Stimulated activated CD8-positive, alpha-beta memory T cell treated with anti-CD3 and anti-CD28 coated beads, Interleukin-15, amount 100 ng/mL, for 4 hours (primary cell): Measurements from ENCODE around the gene FKBP5.
"Not testable (repeated sequence)": the region's sequence is repeated elsewhere in the genome, so short reads cannot be mapped to it uniquely, and the experiment has no call there.

Source experiments
- DNase-seq, 2 donors: peaks; one replicate each; pipeline ENCODE4 v3.0.0-alpha.2; 2020; ENCODE audit warnings: low read depth in 2 of 2

The FKBP5 gene

GRCh38 chr6:35688605-35689322, at the start of gene FKBP5:
Gene FKBP5 (minus strand): TSS chr6:35688915. CDS start chr6:35642824, 46,091 bp downstream.
- peak; percentile 75 to 77 for DNase-seq

- DNase-seq = no peak
Observed at GRCh38 chr6:35737413-35738211, 48.9 kb upstream of the FKBP5 start.

- no peak for DNase-seq
Observed at GRCh38 chr6:35736982-35737412, 48.3 kb upstream of the FKBP5 start, which contains the start of gene ARMC12. Gene ARMC12 (plus strand): TSS chr6:35737032. CDS start chr6:35737109, 77 bp downstream.

DNA sequence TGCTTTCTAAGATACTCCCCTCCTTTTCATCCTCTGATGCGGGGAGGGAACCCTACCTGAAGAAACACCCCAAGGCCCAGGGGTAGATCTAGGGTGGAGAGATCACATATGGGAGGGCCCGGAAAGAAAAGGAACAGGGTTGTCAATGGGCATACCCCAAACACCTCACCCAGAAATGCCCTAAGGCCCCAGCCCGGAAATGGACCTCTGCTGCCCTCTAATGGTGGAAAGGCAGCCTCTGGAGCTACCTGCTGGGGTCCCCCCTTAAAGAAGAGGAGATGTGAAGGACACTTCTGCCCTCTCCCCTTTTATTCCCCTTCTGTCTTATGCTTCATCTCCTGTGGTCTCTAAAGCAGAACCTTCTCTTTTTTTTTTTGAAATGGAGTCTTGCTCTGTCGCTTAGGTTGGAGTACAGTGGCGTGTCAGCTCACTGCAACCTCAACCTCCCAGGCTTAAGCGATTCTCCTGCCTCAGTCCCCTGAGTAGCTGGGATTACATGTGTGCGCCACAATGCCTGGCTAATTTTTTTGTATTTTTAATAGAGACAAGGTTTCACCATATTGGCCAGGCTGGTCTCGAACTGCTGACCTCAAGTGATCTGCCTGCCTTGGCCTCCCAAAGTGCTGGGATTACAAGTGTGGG, 47.7 kb upstream of the FKBP5 start:
- peak; percentile 59 to 76 for DNase-seq

- no peak for DNase-seq
Observed at GRCh38 chr6:35735452-35735851, 46.7 kb upstream of the FKBP5 start.

GRCh38 chr6:35734319-35734718, 45.6 kb upstream of the FKBP5 start:
- not testable (repeated sequence) for DNase-seq

DNA sequence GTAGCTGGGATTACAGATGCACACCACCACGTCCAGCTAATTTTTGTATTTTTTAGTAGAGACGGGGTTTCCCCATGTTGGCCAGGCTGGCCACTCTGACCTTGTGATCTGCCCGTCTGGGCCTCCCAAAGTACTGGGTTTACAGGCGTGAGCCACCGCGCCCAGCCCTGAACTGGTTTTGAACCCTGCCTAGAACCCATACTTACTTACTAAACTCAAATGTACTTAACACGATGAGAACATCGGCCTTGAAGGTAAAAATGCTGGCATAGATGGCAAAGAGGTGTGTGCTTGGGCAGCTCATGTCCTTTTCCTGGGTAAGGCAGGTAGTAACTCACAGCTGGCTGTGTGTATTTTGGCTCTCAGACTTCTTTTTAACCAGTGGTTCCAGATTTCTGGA, 44.9 kb upstream of the FKBP5 start:
- no peak for DNase-seq

DNA sequence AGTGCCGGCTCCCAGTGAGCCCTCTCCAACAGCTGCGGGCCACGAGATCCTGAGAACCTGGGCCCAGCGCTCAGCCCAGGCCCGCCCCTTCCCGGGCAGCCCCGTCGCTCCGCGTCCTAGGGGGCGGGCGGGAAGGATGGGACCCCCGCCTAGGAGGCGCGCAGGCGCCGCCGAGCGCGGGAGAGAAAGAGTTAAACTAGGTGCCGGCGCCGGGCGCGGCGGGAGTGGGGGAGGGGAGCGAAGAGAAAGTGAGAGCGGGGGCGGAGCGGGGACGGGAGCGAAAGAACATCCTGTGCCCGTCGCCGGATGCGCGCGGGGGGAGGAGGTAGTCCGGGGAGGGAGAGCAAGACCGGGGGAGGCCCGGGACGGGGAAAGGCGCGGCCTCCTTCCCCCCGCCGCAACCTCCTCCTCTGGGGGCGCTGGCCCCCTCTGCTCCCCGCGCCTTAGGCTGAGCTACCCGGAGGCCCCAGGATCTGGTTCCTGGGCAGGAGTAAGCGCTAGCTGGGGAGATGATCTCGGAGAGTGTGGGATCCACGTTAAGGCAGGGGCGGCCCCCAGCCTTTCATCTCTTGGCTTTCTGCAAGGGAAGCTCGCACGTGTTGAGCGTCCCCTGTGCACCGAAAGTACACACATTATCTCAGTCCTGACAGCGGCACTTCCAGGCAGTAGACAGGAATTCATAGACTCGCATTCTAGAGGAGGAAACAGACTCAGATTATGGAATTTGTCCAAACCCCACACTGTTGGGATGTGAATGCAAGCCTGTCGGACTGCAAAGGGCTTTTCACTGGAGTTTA, 43.2 kb upstream of the FKBP5 start:
- DNase-seq = peak; percentile 85 to 86

DNA sequence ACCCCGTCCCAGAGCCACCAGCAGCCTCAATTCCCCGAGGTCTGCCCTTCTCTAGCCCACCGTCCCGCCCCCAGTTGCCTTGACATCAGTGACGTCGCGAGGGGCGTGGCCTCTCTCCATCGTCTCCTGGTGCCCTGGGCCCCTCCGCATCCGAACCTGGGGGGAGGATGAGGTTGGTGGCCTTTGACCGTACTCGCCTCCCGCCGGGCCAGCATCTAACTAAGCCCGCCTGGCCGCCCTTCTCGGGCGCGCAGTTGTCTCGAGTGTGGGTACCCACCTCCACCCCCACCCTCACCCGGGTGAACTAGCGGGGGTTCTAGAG, 42.7 kb upstream of the FKBP5 start:
- DNase-seq = peak; percentile 79 to 88

DNA sequence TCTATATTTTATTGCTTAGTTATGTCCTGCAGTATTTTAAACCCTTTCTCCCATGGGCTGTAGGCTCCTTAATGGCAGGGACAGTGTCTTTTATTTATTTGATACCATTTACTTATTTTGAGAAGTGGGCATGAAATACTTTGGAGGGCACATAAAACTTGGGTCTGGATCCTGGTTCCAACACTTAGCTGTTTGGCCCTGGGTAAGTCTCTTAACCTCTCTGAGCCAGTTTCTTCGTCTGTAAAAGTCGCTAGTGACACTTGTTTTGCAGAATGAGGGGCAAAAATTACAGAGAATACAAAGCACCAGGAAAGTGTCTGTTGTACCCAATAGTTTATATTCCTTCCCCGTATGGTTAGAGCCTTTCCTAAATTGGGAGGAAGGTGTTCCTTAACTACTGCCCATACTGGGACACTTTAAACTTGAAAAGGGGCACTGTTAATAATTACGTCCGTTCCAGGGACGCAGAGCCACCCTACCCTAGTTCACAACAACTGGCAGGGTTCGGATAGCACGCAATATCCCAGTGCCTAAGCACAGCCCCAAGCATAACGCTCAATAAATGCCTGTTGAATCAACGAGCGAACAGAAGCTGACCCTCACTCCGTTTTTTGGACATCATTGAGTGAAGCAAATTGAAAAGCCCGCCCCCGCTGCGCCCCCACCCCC, 42.2 kb upstream of the FKBP5 start:
- DNase-seq = no peak

DNA sequence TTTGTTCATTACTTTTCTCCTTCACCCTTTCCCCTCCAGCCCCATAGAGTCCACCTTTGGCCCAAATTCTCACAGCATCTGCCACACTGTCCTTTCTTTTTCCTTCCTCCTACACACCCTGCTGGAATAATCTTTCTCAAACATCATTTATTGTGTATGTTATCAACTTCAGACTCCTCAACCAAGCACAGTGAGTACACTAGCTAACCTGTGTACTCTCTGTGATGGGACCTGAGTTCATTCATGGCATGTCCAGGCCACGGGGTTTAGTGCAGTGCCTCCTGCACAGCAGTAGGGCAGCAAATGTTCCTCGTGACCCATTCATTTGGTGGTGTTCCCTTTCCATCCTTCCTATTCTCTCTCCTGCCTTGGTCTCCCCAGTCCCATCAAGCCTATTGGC, 41.0 kb upstream of the FKBP5 start:
- no peak for DNase-seq

DNA sequence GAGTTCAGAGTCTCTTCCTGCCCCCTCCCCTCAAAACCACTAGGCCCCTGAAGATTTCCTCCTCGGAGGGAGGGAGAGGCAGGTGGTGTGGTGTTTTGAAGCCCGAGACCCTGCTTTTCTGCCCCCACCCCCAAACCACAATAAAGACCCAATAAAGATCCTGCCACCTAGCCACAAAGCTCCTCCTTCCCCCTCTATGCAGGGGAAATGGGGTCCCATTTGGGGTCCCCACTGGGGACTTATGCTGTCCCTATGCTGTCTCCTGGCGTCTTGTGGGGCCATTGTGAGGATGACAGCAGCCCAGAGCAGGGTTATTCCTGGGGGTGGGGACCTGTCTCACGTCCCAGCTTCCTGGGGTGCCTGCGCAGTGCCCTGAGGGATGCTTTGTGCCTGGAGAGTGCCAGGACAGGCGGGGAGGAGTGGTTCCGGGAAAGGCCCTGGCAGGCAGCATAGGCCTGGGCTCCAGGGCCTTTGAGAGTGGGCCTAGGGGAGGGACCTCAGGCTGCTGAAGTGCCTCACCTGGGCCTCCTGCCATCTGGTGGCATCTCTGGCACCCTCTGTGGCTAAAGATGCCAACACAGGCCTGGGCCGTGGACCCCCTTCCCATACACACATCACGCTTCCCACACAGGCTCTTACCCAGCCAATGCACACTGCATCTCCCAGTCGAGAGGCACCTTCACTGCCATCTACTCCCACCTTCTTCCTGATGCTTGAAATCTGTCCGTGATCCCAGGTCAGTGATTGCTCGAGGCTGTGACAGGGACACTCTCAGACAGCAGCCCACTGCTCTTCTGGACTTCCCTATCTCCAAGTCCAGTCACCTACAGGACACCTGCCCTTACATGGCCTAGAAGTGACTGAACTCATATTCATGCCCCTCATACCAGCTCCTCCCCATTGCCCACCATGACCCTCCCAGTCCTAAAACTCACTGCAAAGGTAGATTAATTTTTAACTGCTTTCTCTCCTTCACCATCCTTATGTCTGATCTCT, 40.3 kb upstream of the FKBP5 start:
- DNase-seq = no peak

DNA sequence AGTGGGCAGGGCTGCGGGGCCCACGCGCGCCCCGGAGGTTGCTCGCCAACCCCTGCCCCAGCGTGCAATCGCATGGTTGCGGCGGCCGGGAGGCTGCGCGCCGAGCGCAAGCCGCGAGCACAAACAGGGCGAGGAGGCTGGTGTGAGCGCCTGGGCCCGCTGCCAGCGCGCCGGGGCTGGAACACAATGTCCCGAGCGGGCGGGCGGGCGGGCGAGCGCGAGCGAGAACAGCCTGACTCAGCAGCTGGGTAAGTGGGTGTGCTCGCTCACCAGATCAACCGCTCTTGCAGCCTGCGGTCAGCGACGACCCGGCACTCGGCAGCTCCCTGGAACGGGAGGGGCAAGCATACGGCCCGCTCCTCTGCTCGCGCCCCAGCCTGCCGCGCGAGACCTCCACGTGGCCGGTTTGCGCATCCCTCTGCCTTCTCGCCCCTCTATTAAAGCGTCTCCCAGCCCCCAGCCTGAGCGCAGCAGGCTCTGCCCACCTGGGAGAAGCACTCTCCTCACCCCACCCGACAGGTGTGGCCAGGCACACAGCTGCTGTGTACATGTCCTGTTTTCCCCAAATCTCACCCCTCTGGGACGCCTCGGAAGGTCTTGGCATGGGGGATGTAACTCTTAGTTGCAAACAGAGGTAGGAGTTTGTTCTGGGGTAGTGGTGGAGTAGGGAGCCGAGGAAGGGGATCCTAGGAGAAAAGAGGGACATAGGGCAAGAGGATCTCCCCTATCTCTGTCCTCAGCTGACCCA, 39.4 kb upstream of the FKBP5 start:
- peak; percentile 78 to 80 for DNase-seq

DNA sequence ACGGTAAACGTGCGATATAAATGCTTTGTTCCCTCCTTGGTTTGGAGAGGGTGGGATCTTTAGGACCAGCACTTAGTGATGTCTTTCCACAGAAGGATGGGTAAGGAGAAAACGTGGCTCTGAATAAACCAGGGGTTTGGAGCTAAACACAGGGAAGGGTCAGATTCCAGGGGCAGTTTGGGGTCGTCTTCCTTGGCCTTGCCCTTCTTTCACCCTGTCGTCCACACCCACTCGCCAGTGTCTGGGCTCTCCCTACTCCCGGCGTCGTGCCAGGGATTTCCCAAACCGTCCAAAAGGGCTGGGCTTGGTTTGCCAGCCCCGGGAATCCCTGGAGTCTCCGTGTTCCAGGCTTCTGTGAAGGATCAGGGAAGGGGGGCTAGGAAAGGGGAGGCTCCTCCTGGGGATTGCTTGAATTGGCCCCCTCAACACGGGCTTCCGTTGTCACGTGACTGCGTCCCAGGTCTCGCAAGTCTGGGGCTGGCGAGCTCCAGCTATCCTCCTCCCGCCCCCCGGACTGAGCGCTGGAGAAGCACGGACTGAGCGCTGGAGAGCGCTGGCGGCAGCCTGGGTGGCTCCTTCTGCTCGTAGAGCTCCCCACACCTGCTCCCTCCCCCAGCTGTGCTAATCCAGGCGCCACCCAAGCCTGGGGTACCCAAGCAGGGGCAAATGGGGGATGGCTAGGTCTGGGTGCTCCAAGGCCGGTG, 38.7 kb upstream of the FKBP5 start:
- DNase-seq = no peak

DNA sequence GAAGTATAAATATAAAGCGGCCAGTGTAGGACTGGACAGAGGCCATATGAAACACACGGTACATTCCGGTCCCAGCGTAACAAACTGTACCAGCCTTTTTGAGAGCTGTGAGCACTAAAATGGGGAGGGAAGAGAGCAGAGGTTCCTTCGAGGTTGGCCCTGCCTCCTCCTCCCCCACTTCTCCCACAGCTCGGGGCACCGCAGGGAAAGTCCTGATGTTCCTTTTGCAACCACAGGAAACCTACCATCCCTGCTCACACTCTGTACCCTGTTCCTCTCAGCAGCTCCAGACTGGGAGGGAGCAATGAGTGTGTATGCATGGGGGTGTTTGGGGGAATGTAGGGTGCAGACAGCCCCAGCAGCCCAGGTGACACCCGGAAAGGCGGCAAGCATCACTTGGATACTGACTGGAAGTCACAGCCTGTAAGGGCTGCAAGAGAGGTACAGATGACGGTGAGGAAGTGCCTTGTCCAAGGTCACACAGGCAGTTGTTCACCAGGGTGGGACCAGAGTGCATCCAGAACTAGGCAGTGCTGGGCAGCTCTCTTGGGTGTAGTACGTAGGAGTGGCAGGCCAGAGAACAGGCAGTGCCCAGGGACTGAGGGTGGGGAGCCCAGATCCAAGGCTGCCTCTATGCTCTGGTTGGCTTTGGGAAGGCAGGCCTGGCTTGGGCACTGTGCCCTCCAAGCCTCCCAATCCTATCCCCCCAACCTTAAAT, 37.2 kb upstream of the FKBP5 start:
- no peak for DNase-seq

DNA sequence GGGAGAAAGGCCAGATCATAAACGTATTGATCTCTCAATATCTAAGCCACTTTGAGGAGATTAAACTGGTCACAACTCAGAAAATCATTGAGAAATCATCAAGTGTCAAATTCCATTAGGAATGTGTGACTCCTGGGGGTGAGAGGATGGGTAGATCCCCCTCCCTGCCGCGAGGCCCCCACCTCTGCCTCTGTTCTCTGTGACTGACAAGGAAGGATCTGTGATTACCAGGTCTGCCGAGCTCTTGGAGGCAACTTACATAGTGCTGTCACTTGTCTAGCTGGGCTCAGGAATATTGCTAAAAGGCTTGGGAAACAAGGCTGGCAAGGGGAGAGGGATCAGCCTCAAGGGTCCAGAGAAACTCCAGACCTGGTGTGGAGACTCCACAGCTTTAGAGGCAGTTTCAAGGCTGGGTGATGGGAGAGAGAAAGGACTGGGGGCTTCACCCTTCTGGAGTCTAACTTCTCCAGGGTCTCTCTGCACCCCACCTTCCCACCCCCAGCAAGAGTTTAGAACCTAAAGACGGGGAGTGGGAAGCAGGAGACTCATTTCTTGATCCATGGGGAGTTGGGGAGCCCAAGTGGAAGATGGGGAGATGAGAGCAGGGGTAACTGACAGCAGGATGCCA, 36.5 kb upstream of the FKBP5 start:
- DNase-seq = no peak

DNA sequence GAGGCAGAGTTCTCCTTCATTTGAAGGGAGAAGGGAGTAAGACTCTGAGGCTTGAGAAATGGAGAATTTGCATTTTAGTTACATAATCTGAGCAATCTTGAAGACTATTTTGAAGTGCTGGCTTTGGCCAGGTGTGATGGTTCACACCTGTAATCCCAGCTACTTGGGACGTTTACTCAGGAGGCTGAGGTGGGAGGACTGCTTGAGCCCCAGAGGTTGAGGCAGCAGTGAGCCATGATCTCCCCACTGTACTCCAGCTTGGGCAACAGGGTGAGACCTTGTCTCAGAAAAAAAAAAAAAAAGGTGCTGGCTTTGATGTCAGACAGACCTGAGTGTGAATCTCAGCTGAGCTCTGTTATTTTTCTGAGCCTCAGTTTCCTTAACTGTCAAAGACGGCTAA, 35.8 kb upstream of the FKBP5 start:
- no peak for DNase-seq

- DNase-seq = no peak
Observed at GRCh38 chr6:35724059-35724458, 35.3 kb upstream of the FKBP5 start.
